Measurements from ENCODE around the gene GP5.

The GP5 gene

DNA sequence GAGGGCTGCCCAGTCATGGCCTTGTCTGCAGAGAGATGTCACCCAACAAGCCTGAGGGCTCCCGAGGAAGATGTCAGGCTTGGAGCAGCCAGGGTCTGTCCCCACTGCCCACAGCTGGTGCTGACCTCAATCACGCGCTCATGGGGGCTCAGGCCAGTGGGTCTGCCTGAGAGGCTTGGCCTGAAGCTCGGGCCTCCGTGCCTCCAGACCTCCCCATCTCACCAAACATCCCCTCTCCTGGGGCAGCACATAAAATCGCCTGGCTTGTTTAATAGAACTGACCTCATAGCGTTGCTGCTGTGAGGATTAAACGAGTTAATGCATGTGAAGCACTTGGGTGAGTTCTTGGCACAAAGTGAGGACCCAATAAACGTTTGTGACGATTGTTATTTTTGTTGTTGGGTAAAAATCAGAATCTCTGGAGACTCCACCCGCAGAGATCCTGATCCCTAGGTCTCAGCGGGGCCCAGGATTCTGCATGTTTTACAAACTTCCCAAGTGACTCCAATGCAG is 33.0 kb downstream of the GP5 start:
- Histone ChIP-seq H3K27ac (ENCODE audit: low read depth, low read length, severe bottlenecking) (no peak overlapping the region), H3K9me3 (ENCODE audit: control insufficient read depth, low read length) (no peaks in the 10 kb centered on the region), H3K4me1 (ENCODE audit: control insufficient read depth, insufficient read depth, low read length, poor library complexity, severe bottlenecking) (peaks cover 47% of the 10 kb centered on the region), H3K4me3 (ENCODE audit: extremely low read depth, insufficient read depth, low read length, poor library complexity, severe bottlenecking) (no peak overlapping the region), H3K36me3 (ENCODE audit: control insufficient read depth, insufficient read depth, low read length) (no peaks in the 10 kb centered on the region)
- WGBS, 2 experiments (ENCODE audit: insufficient coverage in 2 of 2): 91 to 95% methylated on average over 7 to 11 of the region's 12 CpGs

DNA sequence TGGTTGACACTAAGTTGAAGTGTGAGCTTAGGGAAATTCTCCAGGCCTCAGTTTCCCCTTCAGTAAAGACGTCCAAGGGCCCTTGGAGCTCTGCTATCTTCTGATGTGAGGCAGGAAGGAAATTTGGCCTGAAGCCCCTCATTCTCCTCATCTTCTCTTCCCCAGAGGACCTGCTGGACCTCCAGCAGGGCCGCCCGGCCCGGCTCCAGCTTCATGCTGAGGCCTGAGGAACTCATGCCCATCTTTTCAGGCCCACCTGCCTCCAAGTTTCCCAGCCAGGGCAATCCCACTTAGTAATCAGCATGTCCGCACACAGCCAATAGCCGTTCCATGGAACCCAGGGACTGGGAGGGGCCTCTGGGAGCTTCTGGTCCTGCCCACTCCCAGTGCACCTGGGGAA is 33.5 kb downstream of the GP5 start:
- WGBS, 2 experiments (ENCODE audit: insufficient coverage in 2 of 2): 80 to 100% methylated on average over 3 to 5 of the region's 6 CpGs
- H3K36me3 ChIP-seq (ENCODE audit: control insufficient read depth, insufficient read depth, low read length): no peaks in the 10 kb centered on the region
- H3K4me1 ChIP-seq (ENCODE audit: control insufficient read depth, insufficient read depth, low read length, poor library complexity, severe bottlenecking): peaks cover 44% of the 10 kb centered on the region
- no peaks in the 10 kb centered on the region for H3K9me3 ChIP-seq (ENCODE audit: control insufficient read depth, low read length)
- H3K27ac ChIP-seq (ENCODE audit: low read depth, low read length, severe bottlenecking): peak overlapping the region; percentile 82
- no peak overlapping the region for H3K4me3 ChIP-seq (ENCODE audit: extremely low read depth, insufficient read depth, low read length, poor library complexity, severe bottlenecking)

DNA sequence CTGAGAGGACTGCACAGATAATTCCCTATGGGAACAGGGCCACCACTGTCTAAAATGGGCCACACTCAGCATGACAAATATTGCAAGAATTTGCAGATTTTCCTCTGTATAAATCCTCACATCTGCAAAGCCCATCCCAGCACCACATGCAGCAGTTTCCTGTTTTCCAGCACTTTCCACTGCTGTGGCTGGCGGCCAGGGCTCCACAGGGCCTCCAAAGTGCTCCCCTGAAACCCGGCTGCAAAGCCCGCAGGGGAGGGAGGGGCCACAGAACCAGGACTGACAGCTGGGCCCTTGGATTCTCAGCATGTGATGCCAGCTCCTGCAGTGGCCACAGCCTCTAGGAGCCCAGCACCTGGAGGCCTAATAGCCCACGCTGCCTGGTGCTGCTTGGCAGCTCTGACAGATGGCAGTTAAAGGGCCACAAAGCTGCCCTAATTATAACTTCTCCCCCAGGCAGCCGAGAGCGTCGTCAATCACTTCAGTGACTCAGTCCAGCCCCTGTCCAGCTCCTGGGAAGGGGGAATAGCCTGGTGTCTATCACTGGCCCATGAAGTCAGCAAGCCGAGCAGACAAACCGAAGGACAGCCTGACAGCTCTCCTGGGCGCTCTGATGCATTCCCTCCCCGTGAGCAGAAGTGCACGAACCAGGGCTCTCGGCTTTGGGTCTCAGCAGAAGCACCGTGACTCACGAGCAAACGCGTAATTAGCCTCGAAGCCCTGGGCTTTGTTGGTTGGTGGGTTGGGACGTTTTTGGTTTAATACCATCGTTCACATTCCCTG is 34.2 kb downstream of the GP5 start:
- no peaks in the 10 kb centered on the region for H3K9me3 ChIP-seq (ENCODE audit: control insufficient read depth, low read length)
- peaks cover 37% of the 10 kb centered on the region for H3K4me1 ChIP-seq (ENCODE audit: control insufficient read depth, insufficient read depth, low read length, poor library complexity, severe bottlenecking)
- no peak overlapping the region for H3K4me3 ChIP-seq (ENCODE audit: extremely low read depth, insufficient read depth, low read length, poor library complexity, severe bottlenecking)
- WGBS, 2 experiments (ENCODE audit: insufficient coverage in 2 of 2): 33 to 44% methylated on average over 12 to 13 of the region's 20 CpGs
- peak overlapping the region; percentile 82 for H3K27ac ChIP-seq (ENCODE audit: low read depth, low read length, severe bottlenecking)
- H3K36me3 ChIP-seq (ENCODE audit: control insufficient read depth, insufficient read depth, low read length): no peaks in the 10 kb centered on the region

DNA sequence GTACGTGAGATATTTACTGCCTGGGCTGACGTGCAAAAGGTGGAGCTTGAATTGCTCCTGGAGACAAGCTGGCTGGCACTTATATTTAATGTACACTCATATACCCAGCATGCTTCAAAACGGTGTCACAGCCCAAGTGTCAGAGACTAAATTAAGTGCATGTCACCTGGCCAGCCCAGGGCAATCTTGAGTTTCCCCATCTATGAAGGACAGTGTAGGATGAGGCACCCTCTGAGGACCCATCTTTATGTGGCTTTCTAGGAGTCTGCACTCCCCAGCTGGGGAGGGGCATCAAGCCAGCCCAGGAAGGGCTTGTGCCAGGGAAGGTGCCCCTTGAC is 34.8 kb downstream of the GP5 start:
- Histone ChIP-seq H3K4me1 (ENCODE audit: control insufficient read depth, insufficient read depth, low read length, poor library complexity, severe bottlenecking) (peaks cover 32% of the 10 kb centered on the region), H3K4me3 (ENCODE audit: extremely low read depth, insufficient read depth, low read length, poor library complexity, severe bottlenecking) (no peak overlapping the region), H3K36me3 (ENCODE audit: control insufficient read depth, insufficient read depth, low read length) (no peaks in the 10 kb centered on the region), H3K27ac (ENCODE audit: low read depth, low read length, severe bottlenecking) (no peak overlapping the region), H3K9me3 (ENCODE audit: control insufficient read depth, low read length) (no peaks in the 10 kb centered on the region)
- 92 to 100% methylated on average over 1 to 3 of the region's 3 CpGs for WGBS, 2 experiments (ENCODE audit: insufficient coverage in 2 of 2)

DNA sequence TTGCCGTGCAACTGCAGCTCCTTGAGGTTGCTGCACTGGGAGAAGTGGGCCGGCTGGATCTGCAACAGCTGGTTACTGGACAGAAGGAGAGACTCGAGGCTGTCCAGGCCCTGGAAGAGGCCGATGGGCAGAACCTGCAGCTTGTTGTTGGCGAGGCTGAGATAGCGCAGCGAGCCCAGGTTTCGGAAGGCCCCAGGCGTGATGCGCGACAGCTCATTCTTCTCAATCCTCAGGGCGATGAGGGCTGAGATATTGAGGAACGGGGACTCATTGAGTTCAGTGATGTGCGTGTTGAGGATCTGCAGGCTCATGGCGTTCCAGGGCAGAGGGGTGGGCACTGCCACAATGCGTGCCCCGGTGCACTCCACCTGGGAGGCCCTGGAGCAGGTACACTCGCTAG is 38.5 kb downstream of the GP5 start:
- no peak overlapping the region for H3K27ac ChIP-seq (ENCODE audit: low read depth, low read length, severe bottlenecking)
- WGBS, 2 experiments (ENCODE audit: insufficient coverage in 2 of 2): 91% methylated on average over 18 of the region's 18 CpGs
- no peak overlapping the region for H3K4me3 ChIP-seq (ENCODE audit: extremely low read depth, insufficient read depth, low read length, poor library complexity, severe bottlenecking)
- no peaks in the 10 kb centered on the region for H3K9me3 ChIP-seq (ENCODE audit: control insufficient read depth, low read length)
- H3K36me3 ChIP-seq (ENCODE audit: control insufficient read depth, insufficient read depth, low read length): no peaks in the 10 kb centered on the region
- H3K4me1 ChIP-seq (ENCODE audit: control insufficient read depth, insufficient read depth, low read length, poor library complexity, severe bottlenecking): peaks cover 12% of the 10 kb centered on the region

DNA sequence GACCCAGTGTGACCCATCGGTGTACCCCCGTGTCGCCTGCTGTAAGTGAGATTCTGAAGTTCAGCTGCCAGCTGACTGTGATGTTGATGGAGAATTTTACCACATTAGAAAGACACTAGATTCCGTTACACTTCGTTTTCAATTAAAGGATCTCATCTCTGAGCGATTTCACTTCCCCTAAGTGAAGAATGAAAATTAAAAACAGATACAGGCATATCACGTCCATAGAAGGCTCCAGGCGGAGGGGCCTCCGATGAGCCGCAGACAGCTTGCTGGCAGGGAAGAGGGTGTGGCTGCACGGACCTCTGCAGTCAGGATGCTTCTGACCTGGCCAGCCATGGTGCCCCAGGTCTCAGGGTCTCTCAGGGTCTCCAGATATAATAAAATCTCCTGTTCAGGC is 41.4 kb downstream of the GP5 start:
- no peak overlapping the region for H3K27ac ChIP-seq (ENCODE audit: low read depth, low read length, severe bottlenecking)
- WGBS, 2 experiments (ENCODE audit: insufficient coverage in 2 of 2): 93 to 96% methylated on average over 8 to 11 of the region's 11 CpGs
- no peaks in the 10 kb centered on the region for H3K36me3 ChIP-seq (ENCODE audit: control insufficient read depth, insufficient read depth, low read length)
- no peak overlapping the region for H3K4me3 ChIP-seq (ENCODE audit: extremely low read depth, insufficient read depth, low read length, poor library complexity, severe bottlenecking)
- H3K9me3 ChIP-seq (ENCODE audit: control insufficient read depth, low read length): no peaks in the 10 kb centered on the region
- H3K4me1 ChIP-seq (ENCODE audit: control insufficient read depth, insufficient read depth, low read length, poor library complexity, severe bottlenecking): no peaks in the 10 kb centered on the region

DNA sequence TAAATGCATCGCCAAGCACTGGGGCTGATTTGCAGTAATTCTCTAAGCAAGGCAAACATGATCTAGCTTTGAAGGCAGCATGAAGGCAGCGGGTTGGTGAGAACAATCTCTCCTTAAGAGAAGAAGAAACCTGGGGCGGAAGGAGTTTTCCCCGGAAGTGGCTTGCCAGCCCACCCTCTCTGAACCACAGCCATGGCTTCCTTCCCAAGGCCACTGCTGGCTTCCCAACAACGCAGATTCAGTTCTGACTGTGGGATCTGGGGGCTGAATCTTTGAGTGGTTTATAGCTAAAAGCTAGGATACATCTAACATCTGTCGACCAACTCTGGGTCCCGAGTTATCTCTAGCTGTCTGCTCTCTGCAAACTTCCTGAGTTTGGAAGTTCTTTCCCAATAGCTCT is 43.7 kb downstream of the GP5 start:
- WGBS, 2 experiments (ENCODE audit: insufficient coverage in 2 of 2): 82 to 85% methylated on average over 3 to 4 of the region's 7 CpGs
- Histone ChIP-seq H3K36me3 (ENCODE audit: control insufficient read depth, insufficient read depth, low read length) (no peaks in the 10 kb centered on the region), H3K9me3 (ENCODE audit: control insufficient read depth, low read length) (no peaks in the 10 kb centered on the region), H3K27ac (ENCODE audit: low read depth, low read length, severe bottlenecking) (no peak overlapping the region), H3K4me1 (ENCODE audit: control insufficient read depth, insufficient read depth, low read length, poor library complexity, severe bottlenecking) (no peaks in the 10 kb centered on the region), H3K4me3 (ENCODE audit: extremely low read depth, insufficient read depth, low read length, poor library complexity, severe bottlenecking) (no peak overlapping the region)

DNA sequence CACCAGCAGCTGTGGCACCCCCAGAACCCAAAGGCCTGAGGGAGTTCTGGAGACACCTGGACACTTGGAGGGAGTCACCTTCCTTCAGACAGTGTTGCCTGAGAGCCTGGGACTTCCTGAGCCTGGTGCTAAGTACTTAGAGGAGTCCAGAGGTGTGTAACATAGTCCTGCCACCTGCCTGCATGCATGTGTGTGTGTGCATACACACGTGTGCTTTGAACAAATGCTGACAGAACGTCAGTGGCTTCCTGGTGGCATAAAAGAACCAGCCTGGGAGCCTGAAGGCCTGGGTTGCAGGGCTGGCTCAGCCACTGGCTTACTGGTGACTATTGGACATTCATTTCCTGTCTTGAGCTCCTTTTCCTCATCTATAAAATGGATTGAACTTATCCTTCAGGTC is 44.8 kb downstream of the GP5 start:
- no peaks in the 10 kb centered on the region for H3K9me3 ChIP-seq (ENCODE audit: control insufficient read depth, low read length)
- WGBS, 2 experiments (ENCODE audit: insufficient coverage in 2 of 2): 69 to 81% methylated on average over 2 of the region's 2 CpGs
- no peak overlapping the region for H3K4me3 ChIP-seq (ENCODE audit: extremely low read depth, insufficient read depth, low read length, poor library complexity, severe bottlenecking)
- no peak overlapping the region for H3K27ac ChIP-seq (ENCODE audit: low read depth, low read length, severe bottlenecking)
- no peaks in the 10 kb centered on the region for H3K36me3 ChIP-seq (ENCODE audit: control insufficient read depth, insufficient read depth, low read length)
- H3K4me1 ChIP-seq (ENCODE audit: control insufficient read depth, insufficient read depth, low read length, poor library complexity, severe bottlenecking): no peaks in the 10 kb centered on the region

DNA sequence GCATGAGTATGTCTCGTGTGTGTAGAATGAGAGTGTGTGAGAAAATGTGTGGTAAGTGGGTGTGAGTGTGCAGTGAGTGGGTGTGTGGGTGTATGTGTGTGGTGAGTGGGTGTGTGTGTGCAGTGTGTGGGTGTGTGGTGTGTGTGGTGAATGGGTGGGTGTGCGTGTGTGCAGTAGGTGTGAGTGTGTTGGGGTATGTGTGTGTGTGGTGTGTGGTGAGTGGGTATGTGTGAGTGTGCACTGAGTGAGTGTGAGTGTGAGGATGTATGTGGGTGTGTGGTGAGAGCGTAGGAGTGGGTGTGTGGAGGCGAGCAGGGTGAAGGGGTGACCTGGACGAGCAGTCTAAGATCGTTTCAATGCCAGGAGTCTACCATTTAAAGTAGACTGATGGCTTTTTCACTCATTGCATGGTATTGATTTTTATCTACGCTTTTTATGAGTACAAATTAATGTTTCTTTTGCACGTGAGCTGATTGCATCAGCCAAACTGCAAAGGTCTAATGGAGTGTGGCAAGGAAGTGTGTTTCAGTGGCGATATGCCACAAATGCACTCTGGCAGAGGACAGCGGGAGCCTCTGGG is 46.3 kb downstream of the GP5 start:
- no peaks in the 10 kb centered on the region for H3K9me3 ChIP-seq (ENCODE audit: control insufficient read depth, low read length)
- H3K27ac ChIP-seq (ENCODE audit: low read depth, low read length, severe bottlenecking): no peak overlapping the region
- no peaks in the 10 kb centered on the region for H3K4me1 ChIP-seq (ENCODE audit: control insufficient read depth, insufficient read depth, low read length, poor library complexity, severe bottlenecking)
- H3K36me3 ChIP-seq (ENCODE audit: control insufficient read depth, insufficient read depth, low read length): no peaks in the 10 kb centered on the region
- H3K4me3 ChIP-seq (ENCODE audit: extremely low read depth, insufficient read depth, low read length, poor library complexity, severe bottlenecking): no peak overlapping the region
- WGBS, 2 experiments (ENCODE audit: insufficient coverage in 2 of 2): 95 to 99% methylated on average over 10 of the region's 10 CpGs

DNA sequence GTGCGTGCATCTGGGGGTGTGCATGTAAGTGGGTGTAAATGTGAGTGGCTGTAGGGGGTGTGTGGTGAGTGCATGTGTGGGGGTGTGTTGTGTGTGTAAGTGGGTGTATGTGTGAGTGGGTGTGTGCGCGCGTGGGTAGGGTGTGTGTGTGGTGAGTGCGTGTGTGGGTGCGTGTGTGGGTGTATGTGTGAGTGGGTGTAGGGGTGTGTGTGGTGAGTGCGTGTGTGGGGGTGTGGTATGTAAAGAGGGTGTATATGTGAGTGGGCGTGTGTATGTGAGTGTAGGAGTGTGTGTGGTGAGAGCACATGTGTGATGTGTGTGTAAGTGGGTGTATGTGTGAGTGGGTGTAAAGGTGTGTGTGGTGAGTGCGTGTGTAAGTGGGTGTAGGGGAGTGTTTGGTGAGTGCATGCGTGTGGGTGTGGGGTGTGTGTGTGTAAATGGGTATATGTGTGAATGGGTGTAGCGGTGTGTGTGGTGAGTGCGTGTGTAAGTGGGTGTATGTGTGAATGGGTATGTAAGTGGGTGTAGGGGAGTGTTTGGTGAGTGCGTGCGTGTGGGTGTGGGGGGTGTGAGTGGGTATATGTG is 47.0 kb downstream of the GP5 start:
- H3K36me3 ChIP-seq (ENCODE audit: control insufficient read depth, insufficient read depth, low read length): no peaks in the 10 kb centered on the region
- H3K4me3 ChIP-seq (ENCODE audit: extremely low read depth, insufficient read depth, low read length, poor library complexity, severe bottlenecking): no peak overlapping the region
- no peaks in the 10 kb centered on the region for H3K9me3 ChIP-seq (ENCODE audit: control insufficient read depth, low read length)
- H3K4me1 ChIP-seq (ENCODE audit: control insufficient read depth, insufficient read depth, low read length, poor library complexity, severe bottlenecking): no peaks in the 10 kb centered on the region
- no peak overlapping the region for H3K27ac ChIP-seq (ENCODE audit: low read depth, low read length, severe bottlenecking)
- WGBS, 2 experiments (ENCODE audit: insufficient coverage in 2 of 2): 90 to 96% methylated on average over 13 to 14 of the region's 14 CpGs
